OCI-LY7 (cell line): ENCODE measurements around the gene SEC22A.

ENCODE experiments used
- EZH2phosphoT487 ChIP-seq: fragments of 200-600 bp; sonication (generic); IDR thresholded peaks from 2 replicates; pipeline ENCODE4 v1.6.1; 2018; ENCODE audit warnings: low read depth, borderline replicate concordance, mild to moderate bottlenecking, mixed run types, antibody characterized with exemption, low read length, moderate library complexity, mixed read lengths
- TF ChIP-seq, protein P1 (sequence below): fragments of 200-600 bp; sonication (generic); conservative IDR thresholded peaks from 2 replicates; pipeline ENCODE4 v1.5.1; 2014; ENCODE audit warnings: mild to moderate bottlenecking, antibody characterized with exemption, low read length, moderate library complexity, mixed read lengths

DNA sequence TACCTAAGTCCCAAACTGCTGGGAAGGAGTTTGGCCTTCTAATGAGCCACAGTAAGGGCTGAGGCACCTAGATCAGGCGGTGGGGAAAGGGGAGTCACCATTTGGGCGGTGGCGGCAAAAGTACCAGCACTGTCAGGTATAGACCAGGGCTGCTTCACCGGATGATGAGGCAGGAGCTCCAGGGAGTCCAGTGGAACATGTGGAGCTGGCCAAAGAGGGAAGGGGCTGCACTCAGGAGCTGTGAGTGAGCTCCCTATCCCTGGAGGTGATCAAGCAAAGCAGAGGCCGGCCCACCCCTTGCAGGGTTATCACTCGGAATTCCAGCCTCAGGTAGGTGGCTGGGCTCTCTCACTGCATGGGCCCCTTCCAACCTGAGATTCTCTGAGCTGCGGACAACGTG, 108.4 kb downstream of the SEC22A start:
- TF ChIP-seq, protein P1, sequence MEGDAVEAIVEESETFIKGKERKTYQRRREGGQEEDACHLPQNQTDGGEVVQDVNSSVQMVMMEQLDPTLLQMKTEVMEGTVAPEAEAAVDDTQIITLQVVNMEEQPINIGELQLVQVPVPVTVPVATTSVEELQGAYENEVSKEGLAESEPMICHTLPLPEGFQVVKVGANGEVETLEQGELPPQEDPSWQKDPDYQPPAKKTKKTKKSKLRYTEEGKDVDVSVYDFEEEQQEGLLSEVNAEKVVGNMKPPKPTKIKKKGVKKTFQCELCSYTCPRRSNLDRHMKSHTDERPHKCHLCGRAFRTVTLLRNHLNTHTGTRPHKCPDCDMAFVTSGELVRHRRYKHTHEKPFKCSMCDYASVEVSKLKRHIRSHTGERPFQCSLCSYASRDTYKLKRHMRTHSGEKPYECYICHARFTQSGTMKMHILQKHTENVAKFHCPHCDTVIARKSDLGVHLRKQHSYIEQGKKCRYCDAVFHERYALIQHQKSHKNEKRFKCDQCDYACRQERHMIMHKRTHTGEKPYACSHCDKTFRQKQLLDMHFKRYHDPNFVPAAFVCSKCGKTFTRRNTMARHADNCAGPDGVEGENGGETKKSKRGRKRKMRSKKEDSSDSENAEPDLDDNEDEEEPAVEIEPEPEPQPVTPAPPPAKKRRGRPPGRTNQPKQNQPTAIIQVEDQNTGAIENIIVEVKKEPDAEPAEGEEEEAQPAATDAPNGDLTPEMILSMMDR: no peak
- no peak for TF ChIP-seq EZH2phosphoT487
